SK-N-SH treated with all-trans-retinoic acid at 6 μM for 48 hours (cell line): ENCODE measurements around the gene SIGLEC6.

ENCODE experiments used
- ATAC-seq: fragments of 200-7000 bp; cut with Tn5 transposase; 3 replicates; pipeline ENCODE4 v1.9.1; 2020; ENCODE audit warnings: mild to moderate bottlenecking, moderate library complexity
- BACH2 ChIP-seq: fragments of 250-450 bp; sonication (Bioruptor Pico); IDR thresholded peaks from 2 replicates; pipeline ENCODE4 v1.9.0; 2021; ENCODE audit warnings: mild to moderate bottlenecking, borderline replicate concordance
- CREB5 ChIP-seq: fragments of 250-450 bp; sonication (Bioruptor Pico); IDR thresholded peaks from 2 replicates; pipeline ENCODE4 v1.5.1; 2020; ENCODE audit warnings: low read depth, mild to moderate bottlenecking, moderate library complexity
- CSDC2 ChIP-seq: fragments of 250-450 bp; sonication (Bioruptor Pico); IDR thresholded peaks from 2 replicates; pipeline ENCODE4 v1.5.0; 2020; ENCODE audit warnings: mild to moderate bottlenecking, moderate library complexity
- ESRRG ChIP-seq: fragments of 250-450 bp; sonication (Bioruptor Pico); IDR thresholded peaks from 2 replicates; pipeline ENCODE4 v1.6.1; 2021; ENCODE audit warnings: mild to moderate bottlenecking
- ISL1 ChIP-seq: fragments of 250-450 bp; sonication (Bioruptor Pico); IDR thresholded peaks from 2 replicates; pipeline ENCODE4 v2.1.2; 2022; ENCODE audit warnings: mild to moderate bottlenecking, moderate library complexity
- OSR1 ChIP-seq: fragments of 250-450 bp; sonication (Bioruptor Pico); IDR thresholded peaks from 2 replicates; pipeline ENCODE4 v1.8.0; 2022; ENCODE audit warnings: moderate library complexity, mild to moderate bottlenecking, inconsistent platforms
- PPARA ChIP-seq: fragments of 250-450 bp; sonication (Bioruptor Pico); IDR thresholded peaks from 2 replicates; pipeline ENCODE4 v1.5.0; 2020; ENCODE audit warnings: mild to moderate bottlenecking, borderline replicate concordance
- RARB ChIP-seq: fragments of 250-450 bp; sonication (Bioruptor Pico); IDR thresholded peaks from 2 replicates; pipeline ENCODE4 v1.8.0; 2021; ENCODE audit warnings: mild to moderate bottlenecking, moderate library complexity
- SNAI2 ChIP-seq: fragments of 250-450 bp; sonication (Bioruptor Pico); IDR thresholded peaks from 2 replicates; pipeline ENCODE4 v1.5.0; 2020; ENCODE audit warnings: mild to moderate bottlenecking, moderate library complexity
- TCF4 ChIP-seq: fragments of 250-450 bp; sonication (Bioruptor Pico); IDR thresholded peaks from 2 replicates; pipeline ENCODE4 v1.8.0; 2021; ENCODE audit warnings: mild to moderate bottlenecking, moderate library complexity, borderline replicate concordance
- TOX ChIP-seq: fragments of 250-450 bp; sonication (Bioruptor Pico); IDR thresholded peaks from 2 replicates; pipeline ENCODE4 v1.8.0; 2021; ENCODE audit warnings: mild to moderate bottlenecking, moderate library complexity, borderline replicate concordance
- ZC3H10 ChIP-seq: fragments of 250-450 bp; sonication (Bioruptor Pico); IDR thresholded peaks from 2 replicates; pipeline ENCODE4 v1.5.1; 2021; ENCODE audit warnings: mild to moderate bottlenecking, moderate library complexity
- ZFP3 ChIP-seq: fragments of 250-450 bp; sonication (Bioruptor Pico); IDR thresholded peaks from 2 replicates; pipeline ENCODE4 v1.5.0; 2020; ENCODE audit warnings: mild to moderate bottlenecking, moderate library complexity
- ZFP30 ChIP-seq: fragments of 450-650 bp; formaldehyde crosslinking; IDR thresholded peaks from 2 replicates; pipeline ENCODE4 v1.5.0; 2022; ENCODE audit warnings: mild to moderate bottlenecking, moderate library complexity
- ZNF565 ChIP-seq: fragments of 450-650 bp; formaldehyde crosslinking; conservative IDR thresholded peaks from 2 replicates; pipeline ENCODE4 v1.5.0; 2020; ENCODE audit warnings: low read depth, mild to moderate bottlenecking, moderate library complexity
- ZNF70 ChIP-seq: fragments of 450-650 bp; formaldehyde crosslinking; IDR thresholded peaks from 2 replicates; pipeline ENCODE4 v1.5.0; 2020; ENCODE audit warnings: mild to moderate bottlenecking, moderate library complexity
- ZNF8 ChIP-seq: fragments of 450-650 bp; formaldehyde crosslinking; IDR thresholded peaks from 2 replicates; pipeline ENCODE4 v1.5.0; 2020; ENCODE audit warnings: mild to moderate bottlenecking, moderate library complexity
- TF ChIP-seq, protein P1 (sequence below): fragments of 250-450 bp; sonication (Bioruptor Pico); IDR thresholded peaks from 2 replicates; pipeline ENCODE4 v1.5.0; 2020; ENCODE audit warnings: mild to moderate bottlenecking, moderate library complexity
- TF ChIP-seq, protein P2 (sequence below): fragments of 250-450 bp; sonication (Bioruptor Pico); IDR thresholded peaks from 2 replicates; pipeline ENCODE4 v1.8.0; 2021; ENCODE audit warnings: low read depth, mild to moderate bottlenecking, moderate library complexity, borderline replicate concordance
- TF ChIP-seq, protein P3 (sequence below): fragments of 250-450 bp; sonication (Bioruptor Pico); IDR thresholded peaks from 2 replicates; pipeline ENCODE4 v1.5.1; 2021; ENCODE audit warnings: mild to moderate bottlenecking, moderate library complexity

SIGLEC6 gene

DNA sequence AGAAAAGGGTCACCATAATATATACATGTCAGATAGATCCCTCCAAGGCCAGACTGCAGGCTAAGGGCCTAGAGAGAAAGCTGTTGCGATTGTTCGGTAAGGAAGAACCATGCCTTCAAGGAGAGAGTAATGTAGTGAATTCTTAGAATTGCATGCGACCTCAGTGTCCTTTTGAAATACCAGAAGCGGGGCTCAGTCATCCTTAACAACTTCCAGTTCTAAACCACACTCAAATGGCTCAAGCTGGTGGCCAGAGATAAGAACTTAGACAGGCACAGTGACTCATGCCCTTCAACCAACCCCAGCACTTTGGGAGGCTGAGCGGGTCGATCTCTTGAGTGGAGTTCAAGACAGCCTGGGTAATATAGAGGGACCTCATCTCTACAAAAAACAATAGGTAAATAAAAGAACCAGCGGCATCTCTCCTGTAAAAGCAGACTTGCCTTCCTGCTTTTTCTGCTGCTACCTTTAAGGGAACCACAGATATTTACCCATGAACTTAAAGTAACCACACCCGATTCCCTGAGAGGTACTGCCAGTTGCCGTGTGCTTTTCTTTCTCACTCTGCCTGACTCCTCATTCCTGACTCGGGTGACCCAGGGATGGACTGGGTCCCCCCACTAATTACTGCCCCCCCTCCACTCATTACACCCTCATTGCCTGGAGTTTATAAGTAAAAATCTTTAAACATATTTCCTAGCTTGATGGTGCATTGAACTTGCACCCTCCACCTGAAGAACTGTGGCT lies 15.4 kb upstream of the SIGLEC6 start (continued):
- TF ChIP-seq, protein P1, sequence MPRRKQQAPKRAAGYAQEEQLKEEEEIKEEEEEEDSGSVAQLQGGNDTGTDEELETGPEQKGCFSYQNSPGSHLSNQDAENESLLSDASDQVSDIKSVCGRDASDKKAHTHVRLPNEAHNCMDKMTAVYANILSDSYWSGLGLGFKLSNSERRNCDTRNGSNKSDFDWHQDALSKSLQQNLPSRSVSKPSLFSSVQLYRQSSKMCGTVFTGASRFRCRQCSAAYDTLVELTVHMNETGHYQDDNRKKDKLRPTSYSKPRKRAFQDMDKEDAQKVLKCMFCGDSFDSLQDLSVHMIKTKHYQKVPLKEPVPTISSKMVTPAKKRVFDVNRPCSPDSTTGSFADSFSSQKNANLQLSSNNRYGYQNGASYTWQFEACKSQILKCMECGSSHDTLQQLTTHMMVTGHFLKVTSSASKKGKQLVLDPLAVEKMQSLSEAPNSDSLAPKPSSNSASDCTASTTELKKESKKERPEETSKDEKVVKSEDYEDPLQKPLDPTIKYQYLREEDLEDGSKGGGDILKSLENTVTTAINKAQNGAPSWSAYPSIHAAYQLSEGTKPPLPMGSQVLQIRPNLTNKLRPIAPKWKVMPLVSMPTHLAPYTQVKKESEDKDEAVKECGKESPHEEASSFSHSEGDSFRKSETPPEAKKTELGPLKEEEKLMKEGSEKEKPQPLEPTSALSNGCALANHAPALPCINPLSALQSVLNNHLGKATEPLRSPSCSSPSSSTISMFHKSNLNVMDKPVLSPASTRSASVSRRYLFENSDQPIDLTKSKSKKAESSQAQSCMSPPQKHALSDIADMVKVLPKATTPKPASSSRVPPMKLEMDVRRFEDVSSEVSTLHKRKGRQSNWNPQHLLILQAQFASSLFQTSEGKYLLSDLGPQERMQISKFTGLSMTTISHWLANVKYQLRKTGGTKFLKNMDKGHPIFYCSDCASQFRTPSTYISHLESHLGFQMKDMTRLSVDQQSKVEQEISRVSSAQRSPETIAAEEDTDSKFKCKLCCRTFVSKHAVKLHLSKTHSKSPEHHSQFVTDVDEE, result no peak

DNA sequence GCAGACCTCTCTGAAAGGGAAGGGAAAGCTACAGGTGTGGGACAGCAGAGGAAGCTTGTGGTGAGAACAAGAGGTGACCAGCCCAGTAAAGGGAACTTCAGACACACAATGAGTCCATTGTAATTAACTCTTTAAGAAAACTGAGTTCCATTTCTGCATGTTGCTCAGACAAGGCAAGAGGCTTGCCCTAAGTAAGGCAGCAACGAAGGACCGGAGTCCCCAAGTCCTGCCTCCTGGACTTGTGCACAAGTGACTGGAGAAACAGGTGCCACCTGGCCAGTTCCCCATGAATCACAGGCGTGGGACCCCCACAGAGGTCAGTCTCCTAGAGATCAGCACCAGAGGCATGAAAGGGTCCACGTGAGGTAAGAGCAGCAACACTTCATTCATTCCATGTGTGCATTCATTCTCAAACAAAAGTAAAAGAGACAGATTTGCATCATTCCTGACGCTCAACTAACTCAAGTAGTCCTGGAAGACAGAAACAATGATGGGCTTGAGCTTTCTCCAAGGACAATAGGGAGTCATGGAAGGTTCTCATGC lies 14.7 kb upstream of the SIGLEC6 start:
- no peak for TF ChIP-seq ZNF8 (CRISPR knock-in tag)
- no peak for TF ChIP-seq TCF4 (CRISPR knock-in tag)
- no peak for TF ChIP-seq ISL1
- TF ChIP-seq TOX, result no peak
- TF ChIP-seq ZNF565 (CRISPR knock-in tag), result no peak
- TF ChIP-seq, protein P2, sequence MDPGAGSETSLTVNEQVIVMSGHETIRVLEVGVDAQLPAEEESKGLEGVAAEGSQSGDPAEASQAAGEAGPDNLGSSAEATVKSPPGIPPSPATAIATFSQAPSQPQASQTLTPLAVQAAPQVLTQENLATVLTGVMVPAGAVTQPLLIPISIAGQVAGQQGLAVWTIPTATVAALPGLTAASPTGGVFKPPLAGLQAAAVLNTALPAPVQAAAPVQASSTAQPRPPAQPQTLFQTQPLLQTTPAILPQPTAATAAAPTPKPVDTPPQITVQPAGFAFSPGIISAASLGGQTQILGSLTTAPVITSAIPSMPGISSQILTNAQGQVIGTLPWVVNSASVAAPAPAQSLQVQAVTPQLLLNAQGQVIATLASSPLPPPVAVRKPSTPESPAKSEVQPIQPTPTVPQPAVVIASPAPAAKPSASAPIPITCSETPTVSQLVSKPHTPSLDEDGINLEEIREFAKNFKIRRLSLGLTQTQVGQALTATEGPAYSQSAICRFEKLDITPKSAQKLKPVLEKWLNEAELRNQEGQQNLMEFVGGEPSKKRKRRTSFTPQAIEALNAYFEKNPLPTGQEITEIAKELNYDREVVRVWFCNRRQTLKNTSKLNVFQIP (CRISPR knock-in tag), result no peak
- TF ChIP-seq, protein P1, result no peak
- no peak for TF ChIP-seq CREB5
- TF ChIP-seq, protein P3, sequence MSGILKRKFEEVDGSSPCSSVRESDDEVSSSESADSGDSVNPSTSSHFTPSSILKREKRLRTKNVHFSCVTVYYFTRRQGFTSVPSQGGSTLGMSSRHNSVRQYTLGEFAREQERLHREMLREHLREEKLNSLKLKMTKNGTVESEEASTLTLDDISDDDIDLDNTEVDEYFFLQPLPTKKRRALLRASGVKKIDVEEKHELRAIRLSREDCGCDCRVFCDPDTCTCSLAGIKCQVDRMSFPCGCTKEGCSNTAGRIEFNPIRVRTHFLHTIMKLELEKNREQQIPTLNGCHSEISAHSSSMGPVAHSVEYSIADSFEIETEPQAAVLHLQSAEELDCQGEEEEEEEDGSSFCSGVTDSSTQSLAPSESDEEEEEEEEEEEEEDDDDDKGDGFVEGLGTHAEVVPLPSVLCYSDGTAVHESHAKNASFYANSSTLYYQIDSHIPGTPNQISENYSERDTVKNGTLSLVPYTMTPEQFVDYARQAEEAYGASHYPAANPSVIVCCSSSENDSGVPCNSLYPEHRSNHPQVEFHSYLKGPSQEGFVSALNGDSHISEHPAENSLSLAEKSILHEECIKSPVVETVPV (CRISPR knock-in tag), result no peak
- no peak for TF ChIP-seq CSDC2 (CRISPR knock-in tag)
- TF ChIP-seq ZFP30 (CRISPR knock-in tag), result no peak
- no peak for TF ChIP-seq PPARA (CRISPR knock-in tag)
- TF ChIP-seq OSR1, result no peak
- TF ChIP-seq ZC3H10 (CRISPR knock-in tag), result no peak
- no peak for TF ChIP-seq ZNF70 (CRISPR knock-in tag)
- no peak for TF ChIP-seq ZFP3 (CRISPR knock-in tag)
- TF ChIP-seq ESRRG, result no peak
- no peak for TF ChIP-seq BACH2
- no peak for TF ChIP-seq RARB (CRISPR knock-in tag)
- ATAC-seq, result no peak

DNA sequence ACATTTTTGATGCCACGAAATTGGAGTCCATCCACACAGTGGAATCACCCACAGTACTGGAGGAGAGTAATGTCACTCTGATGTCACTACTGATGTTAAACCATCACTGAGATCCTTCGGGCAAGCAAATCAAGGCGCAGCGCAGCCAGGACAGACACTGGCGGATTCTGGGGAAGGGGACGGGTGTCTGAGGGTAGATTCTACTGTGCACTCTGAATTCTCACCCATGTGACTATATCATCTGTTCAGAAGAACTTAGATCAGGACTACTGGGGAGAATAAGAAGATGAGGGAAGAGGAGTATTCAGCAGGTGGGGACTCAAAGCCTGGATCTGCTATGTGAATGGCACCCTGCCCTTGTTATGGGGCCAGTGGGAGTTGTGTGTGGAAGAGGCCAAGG lies 12.6 kb upstream of the SIGLEC6 start:
- ATAC-seq, result no peak
- TF ChIP-seq ESRRG, result no peak
- TF ChIP-seq ZFP3 (CRISPR knock-in tag), result no peak
- no peak for TF ChIP-seq ZNF565 (CRISPR knock-in tag)
- no peak for TF ChIP-seq CSDC2 (CRISPR knock-in tag)
- TF ChIP-seq, protein P2 (CRISPR knock-in tag), result no peak
- TF ChIP-seq, protein P3 (CRISPR knock-in tag), result no peak
- TF ChIP-seq SNAI2 (CRISPR knock-in tag), result no peak
- no peak for TF ChIP-seq RARB (CRISPR knock-in tag)
- no peak for TF ChIP-seq OSR1
- no peak for TF ChIP-seq ZNF70 (CRISPR knock-in tag)
- no peak for TF ChIP-seq CREB5
- TF ChIP-seq PPARA (CRISPR knock-in tag), result no peak
- TF ChIP-seq TOX, result no peak
- no peak for TF ChIP-seq ZFP30 (CRISPR knock-in tag)
